ENCODE results near the gene ASB16. TPM values are rescaled to one million over a fixed set of nuclear protein-coding genes. Genes with fewer than 3 reads are reported as not detected.

ASB16 gene
- total and polyA plus RNA-seq, 10 of the 15 experiments (the other 5 are each of a cell fraction or from before 2014, with no cell fraction given) = 0.07 to 1.1 (median 0.44) TPM; not detected in 5

DNA sequence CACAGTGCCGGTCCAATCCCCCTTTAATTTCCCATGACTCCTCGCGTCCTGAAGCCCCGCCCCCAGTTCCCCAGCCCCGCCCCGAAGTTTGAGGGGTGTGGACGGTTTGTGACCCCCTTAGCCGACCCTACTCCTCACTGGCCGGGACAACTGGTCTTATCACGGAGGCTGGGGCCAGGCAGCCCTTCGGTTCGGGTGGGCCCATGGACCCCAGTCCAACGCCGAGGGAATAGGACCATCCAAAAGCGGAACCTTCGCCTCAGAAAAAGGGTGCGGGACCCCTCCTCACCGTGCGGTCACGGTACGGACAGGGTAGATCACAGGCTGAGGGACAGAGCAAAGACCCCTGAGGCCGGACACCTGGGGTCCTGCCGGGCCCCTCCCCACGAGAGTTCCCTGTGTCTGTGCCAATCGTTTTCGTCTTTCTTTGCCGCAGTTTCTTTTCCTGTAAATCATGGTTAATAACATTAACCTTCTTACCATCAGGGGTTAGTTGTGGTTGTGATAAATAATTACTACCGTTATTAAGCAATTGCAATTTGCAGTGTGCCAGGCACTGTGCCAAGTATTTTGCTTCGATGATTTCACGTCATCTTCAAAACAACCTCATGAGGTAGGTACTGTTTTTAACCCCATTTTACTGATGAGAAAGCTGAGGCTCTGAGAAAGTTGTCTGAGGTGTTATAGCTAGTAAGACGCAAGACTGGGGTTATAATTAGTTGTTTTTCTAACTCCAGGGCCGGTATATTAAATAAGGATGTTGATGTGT is 16.8 kb downstream of the ASB16 start:
- H3K79me2 ChIP-seq (ENCODE audit: control insufficient read depth, insufficient read depth, low read length) = peaks cover 38% of the 10 kb centered on the region
- H3K4me2 ChIP-seq (ENCODE audit: control insufficient read depth, insufficient read depth) = peak overlapping the region; percentile 64
- peak overlapping the region; percentile 98 for H2AFZ ChIP-seq (ENCODE audit: control insufficient read depth, low read depth, low read length)
- CTCF ChIA-PET = interaction anchor here (0.7 to 2.8 kb wide), 10 partner anchors 11 to 158 kb away, joined by 3 to 12 read pairs (median 4); partner anchors contain the start of genes GRN and HROB
- DNase-seq (ENCODE audit: low read depth, low spot score) (no peak), FAIRE-seq (no peak), ATAC-seq (peak; percentile 71)
- H3K27me3 ChIP-seq (replicated peaks in 1 of 2; ENCODE audit: control insufficient read depth in 2 of 2, insufficient read depth in 2 of 2, low read length in 1 of 2) = no peaks in the 10 kb centered on the region
- peaks cover 1 to 13% of the 10 kb centered on the region in 2 experiments; a peak in 3 of 4 replicates for H3K36me3 ChIP-seq (ENCODE audit: control insufficient read depth in 2 of 2, insufficient read depth in 2 of 2, low read length in 1 of 2)
- WGBS (ENCODE audit: insufficient coverage, insufficient replicate concordance, low lambda C conversion rate, missing lambda C conversion rate) = under 1% methylated on average over 32 of the region's 32 CpGs
- RAD21 ChIA-PET (ENCODE audit: unreplicated experiment) = interaction anchor here (0.7 to 3.2 kb wide), 7 partner anchors 11 to 158 kb away, joined by 3 to 13 read pairs (median 6); partner anchors contain the start of gene ATXN7L3
- H4K20me1 ChIP-seq (ENCODE audit: control insufficient read depth, insufficient read depth) = no peaks in the 10 kb centered on the region
- H3K27ac ChIP-seq (ENCODE audit: control insufficient read depth, insufficient read depth) = peak overlapping the region; percentile 97
- peak overlapping the region; percentile 94 for H3K9ac ChIP-seq (ENCODE audit: control insufficient read depth, insufficient read depth, low read length)
- no TSS peak for BruUV-seq (replicated peaks)
- peak overlapping the region; percentile 97 for H3K4me3 ChIP-seq
- no peaks in the 10 kb centered on the region for H3K9me3 ChIP-seq (replicated peaks; ENCODE audit: control insufficient read depth, insufficient read depth, low read length)
- H3K4me1 ChIP-seq (ENCODE audit: control insufficient read depth, insufficient read depth, low read length) = peaks cover 4% of the 10 kb centered on the region
- in situ Hi-C loops (cut with MboI) (no loop called here), intact Hi-C loops (cut with micrococcal nuclease; ENCODE audit: unreplicated experiment) (loop anchor here (5.0 kb wide), 1 partner anchor 45 kb away; the partner anchor contains the start of gene HROB)
- TF ChIP-seq NBN (IDR thresholded peaks at IDR 0.05) = peak; percentile 12; the same call in 1 of the 2 replicates
- TF ChIP-seq CREB1 (IDR thresholded peaks at IDR 0.05; ENCODE audit: low read depth) = peak; percentile 65
- 0 out of 2 replicates have a peak, but pooled peaks have one; percentile 27 for TF ChIP-seq CREM (IDR thresholded peaks at IDR 0.05; ENCODE audit: low read depth)
- no peak for TF ChIP-seq FOXK2 (IDR thresholded peaks at IDR 0.05)
- peak; percentile 4 for TF ChIP-seq POLR2AphosphoS5 (IDR thresholded peaks at IDR 0.05; ENCODE audit: low read length)
- TF ChIP-seq MXI1 (IDR thresholded peaks at IDR 0.05; ENCODE audit: low read depth, low read length) = no peak
- 0 out of 2 replicates have a peak, but pooled peaks have one; percentile 61 for TF ChIP-seq POLR2A (IDR thresholded peaks at IDR 0.05; ENCODE audit: low read depth, low read length)
- peak; percentile 33 for TF ChIP-seq MEF2B (IDR thresholded peaks at IDR 0.05; ENCODE audit: partially characterized antibody, poor library complexity, severe bottlenecking)
- peak; percentile 73 for TF ChIP-seq GATAD2B (conservative IDR thresholded peaks at IDR 0.05; ENCODE audit: low read depth)
- TF ChIP-seq, protein P1, sequence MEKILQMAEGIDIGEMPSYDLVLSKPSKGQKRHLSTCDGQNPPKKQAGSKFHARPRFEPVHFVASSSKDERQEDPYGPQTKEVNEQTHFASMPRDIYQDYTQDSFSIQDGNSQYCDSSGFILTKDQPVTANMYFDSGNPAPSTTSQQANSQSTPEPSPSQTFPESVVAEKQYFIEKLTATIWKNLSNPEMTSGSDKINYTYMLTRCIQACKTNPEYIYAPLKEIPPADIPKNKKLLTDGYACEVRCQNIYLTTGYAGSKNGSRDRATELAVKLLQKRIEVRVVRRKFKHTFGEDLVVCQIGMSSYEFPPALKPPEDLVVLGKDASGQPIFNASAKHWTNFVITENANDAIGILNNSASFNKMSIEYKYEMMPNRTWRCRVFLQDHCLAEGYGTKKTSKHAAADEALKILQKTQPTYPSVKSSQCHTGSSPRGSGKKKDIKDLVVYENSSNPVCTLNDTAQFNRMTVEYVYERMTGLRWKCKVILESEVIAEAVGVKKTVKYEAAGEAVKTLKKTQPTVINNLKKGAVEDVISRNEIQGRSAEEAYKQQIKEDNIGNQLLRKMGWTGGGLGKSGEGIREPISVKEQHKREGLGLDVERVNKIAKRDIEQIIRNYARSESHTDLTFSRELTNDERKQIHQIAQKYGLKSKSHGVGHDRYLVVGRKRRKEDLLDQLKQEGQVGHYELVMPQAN (conservative IDR thresholded peaks at IDR 0.05) = peak; percentile 46; the same call in 1 of the 2 replicates
- no peak for TF ChIP-seq ZNF217 (IDR thresholded peaks at IDR 0.05)
- peak; percentile 45; the same call in 1 of the 2 replicates for TF ChIP-seq DPF2 (IDR thresholded peaks at IDR 0.05)
- TF ChIP-seq LARP7 (IDR thresholded peaks at IDR 0.05) = peak; percentile 53; the same call in 1 of the 2 replicates
- TF ChIP-seq BHLHE40 (IDR thresholded peaks at IDR 0.05; ENCODE audit: borderline replicate concordance in 1 of 2, low read depth in 2 of 2, low read length in 1 of 2) = 0 out of 4 replicates have a peak, but pooled peaks of 1 of the 2 experiments have one; percentile 10
- 0 out of 2 replicates have a peak, but pooled peaks have one; percentile 52 for TF ChIP-seq NR2F1 (conservative IDR thresholded peaks at IDR 0.05)
- no peak for TF ChIP-seq IRF4 (IDR thresholded peaks at IDR 0.05; ENCODE audit: low read depth, low read length)
- TF ChIP-seq, protein P2, sequence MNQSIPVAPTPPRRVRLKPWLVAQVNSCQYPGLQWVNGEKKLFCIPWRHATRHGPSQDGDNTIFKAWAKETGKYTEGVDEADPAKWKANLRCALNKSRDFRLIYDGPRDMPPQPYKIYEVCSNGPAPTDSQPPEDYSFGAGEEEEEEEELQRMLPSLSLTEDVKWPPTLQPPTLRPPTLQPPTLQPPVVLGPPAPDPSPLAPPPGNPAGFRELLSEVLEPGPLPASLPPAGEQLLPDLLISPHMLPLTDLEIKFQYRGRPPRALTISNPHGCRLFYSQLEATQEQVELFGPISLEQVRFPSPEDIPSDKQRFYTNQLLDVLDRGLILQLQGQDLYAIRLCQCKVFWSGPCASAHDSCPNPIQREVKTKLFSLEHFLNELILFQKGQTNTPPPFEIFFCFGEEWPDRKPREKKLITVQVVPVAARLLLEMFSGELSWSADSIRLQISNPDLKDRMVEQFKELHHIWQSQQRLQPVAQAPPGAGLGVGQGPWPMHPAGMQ (IDR thresholded peaks at IDR 0.05; ENCODE audit: borderline replicate concordance) = no peak
- no peak for TF ChIP-seq CHD2 (IDR thresholded peaks at IDR 0.05; ENCODE audit: borderline replicate concordance, low read depth, low read length)
- TF ChIP-seq TAF1 (IDR thresholded peaks at IDR 0.05; ENCODE audit: borderline replicate concordance, low read depth, low read length) = no peak; the same call in 1 of the 2 replicates
- POLR2A ChIA-PET = interaction anchor here (0.6 to 2.1 kb wide), 9 partner anchors 10 to 158 kb away, joined by 3 to 12 read pairs (median 4); partner anchors contain the start of gene HDAC5
- SMC1A ChIA-PET (ENCODE audit: uncharacterized antibody, unreplicated experiment) = interaction anchor here (1.1 to 2.1 kb wide), 4 partner anchors 8 to 23 kb away, joined by 4 to 11 read pairs (median 4); no protein-coding TSS in a partner anchor
